Smooth muscle cell (in vitro differentiated cells): ENCODE data around the gene WDR43. TPM values are rescaled to one million over a fixed set of nuclear protein-coding genes. Genes with fewer than 3 reads are reported as not detected.

ENCODE experiments used
- DNase-seq: peaks from one replicate; lab custom pipeline; 2025; ENCODE audit not compliant: unreplicated experiment; lab: John Stamatoyannopoulos, UW
- H2AFZ ChIP-seq: fragments of 200-600 bp; sonication (generic); 2 replicates; pipeline ENCODE4 v1.6.0; 2016; ENCODE audit warnings: antibody characterized with exemption, low read depth, mild to moderate bottlenecking
- H3F3A ChIP-seq: fragments of 200-600 bp; sonication (generic); 2 replicates; pipeline ENCODE4 v1.6.0; 2017; ENCODE audit warnings: antibody characterized with exemption, low read depth
- H3K27ac ChIP-seq: fragments of 200-600 bp; sonication (generic); 2 replicates; pipeline ENCODE4 v1.5.1; 2016; ENCODE audit warnings: low read depth, mild to moderate bottlenecking
- H3K27me3 ChIP-seq: fragments of 200-600 bp; sonication (generic); 2 replicates; pipeline ENCODE4 v1.6.1; 2016; ENCODE audit warnings: low read depth, mild to moderate bottlenecking
- H3K36me3 ChIP-seq: fragments of 200-600 bp; sonication (generic); 2 replicates; pipeline ENCODE4 v1.5.1; 2016; ENCODE audit warnings: low read depth
- H3K4me1 ChIP-seq: fragments of 200-600 bp; sonication (generic); 2 replicates; pipeline ENCODE4 v1.5.1; 2016; ENCODE audit warnings: low read depth
- H3K4me2 ChIP-seq: fragments of 200-600 bp; sonication (generic); 2 replicates; pipeline ENCODE4 v1.6.0; 2016; ENCODE audit warnings: mild to moderate bottlenecking
- H3K4me3 ChIP-seq: fragments of 200-600 bp; sonication (generic); 2 replicates; pipeline ENCODE4 v1.5.1; 2016; ENCODE audit warnings: mild to moderate bottlenecking
- H3K79me2 ChIP-seq: fragments of 200-600 bp; sonication (generic); 2 replicates; pipeline ENCODE4 v1.6.0; 2016; ENCODE audit warnings: low read depth, mild to moderate bottlenecking
- H3K9ac ChIP-seq: fragments of 200-600 bp; sonication (generic); 2 replicates; pipeline ENCODE4 v1.6.0; 2016; ENCODE audit warnings: low read depth
- H3K9me3 ChIP-seq: fragments of 200-600 bp; sonication (generic); replicated peaks from 2 replicates; pipeline ENCODE4 v1.5.1; 2016; ENCODE audit warnings: low read depth
- H4K20me1 ChIP-seq: fragments of 200-600 bp; sonication (generic); 2 replicates; pipeline ENCODE4 v1.6.0; 2016; ENCODE audit warnings: low read depth
- CTCF ChIP-seq: fragments of 200-600 bp; sonication (generic); IDR thresholded peaks from 2 replicates; pipeline ENCODE4 v1.5.1; 2017; ENCODE audit warnings: borderline replicate concordance, mild to moderate bottlenecking, antibody characterized with exemption; ENCODE audit not compliant: insufficient read depth, poor library complexity, severe bottlenecking
- WGBS: methylation state at CpG from one replicate; pipeline ENCODE4 v1.1.7; 2016; ENCODE audit warnings: low lambda C conversion rate; 5-methylcytosine and 5-hydroxymethylcytosine counted together
- polyA plus RNA-seq: library from polyadenylated mRNA; unstranded; fragments of >200 nt; fragmentation: Nextera tagmentation; extraction: Ambion mirVana; gene quantifications from 2 replicates; pipeline ENCODE4 v1.2.1, GENCODE V29; 2016
- total RNA-seq: library from RNA; depleted of rRNA; stranded (reverse); fragments of >200 nt; gene quantifications from 2 replicates; pipeline ENCODE4 v1.2.3, GENCODE V29; 2014

WDR43 gene
- total and polyA plus RNA-seq, 2 experiments from 2014 or later, result 12.5 to 37.8 TPM

- no peak for TF ChIP-seq CTCF
- H3F3A ChIP-seq, result no peaks in the 10 kb centered on the region
These were observed 96.0 kb downstream of the WDR43 start for GRCh38 chr2:28990445-28990844.

GRCh38 chr2:28991021-28991420 lies 96.6 kb downstream of the WDR43 start:
- no peaks in the 10 kb centered on the region for H3K9me3 ChIP-seq
- H3K36me3 ChIP-seq, result no peaks in the 10 kb centered on the region
- no peak for TF ChIP-seq CTCF
- peak overlapping the region; percentile 34 for H3K27ac ChIP-seq
- H3K79me2 ChIP-seq, result no peaks in the 10 kb centered on the region
- H3K27me3 ChIP-seq, result no peaks in the 10 kb centered on the region
- 48% methylated on average over 4 of the region's 4 CpGs for WGBS
- no peak for DNase-seq
- no peak overlapping the region for H3K4me3 ChIP-seq
- no peaks in the 10 kb centered on the region for H3K4me1 ChIP-seq
- H3F3A ChIP-seq, result no peaks in the 10 kb centered on the region
- H3K9ac ChIP-seq, result peak overlapping the region; percentile 9
- no peaks in the 10 kb centered on the region for H4K20me1 ChIP-seq
- H3K4me2 ChIP-seq, result peak overlapping the region; percentile 37
- H2AFZ ChIP-seq, result no peak overlapping the region

More at GRCh38 chr2:28990445-28990844, 96.0 kb downstream of the WDR43 start:
- Histone ChIP-seq H2AFZ (no peak overlapping the region), H3K27ac (no peak overlapping the region), H3K9ac (no peak overlapping the region), H3K36me3 (no peaks in the 10 kb centered on the region), H3K4me2 (no peak overlapping the region), H3K9me3 (no peaks in the 10 kb centered on the region), H4K20me1 (no peaks in the 10 kb centered on the region), H3K4me1 (no peaks in the 10 kb centered on the region), H3K79me2 (no peaks in the 10 kb centered on the region), H3K27me3 (no peaks in the 10 kb centered on the region), H3K4me3 (no peak overlapping the region)
- DNase-seq, result no peak
- 77% methylated on average over 16 of the region's 16 CpGs for WGBS

- no peak for DNase-seq
- no peak for TF ChIP-seq CTCF
- H3K4me2 ChIP-seq, result peak overlapping the region; percentile 37
These were observed 97.0 kb downstream of the WDR43 start for GRCh38 chr2:28991460-28991859.

GRCh38 chr2:28993206-28993960 lies 98.9 kb downstream of the WDR43 start:
- Histone ChIP-seq H3K4me3 (no peak overlapping the region), H3K36me3 (no peaks in the 10 kb centered on the region), H3K27me3 (no peaks in the 10 kb centered on the region), H3K79me2 (no peaks in the 10 kb centered on the region), H3K9me3 (no peaks in the 10 kb centered on the region), H3K9ac (no peak overlapping the region), H3K4me2 (no peak overlapping the region), H3K27ac (no peak overlapping the region), H4K20me1 (no peaks in the 10 kb centered on the region), H2AFZ (no peak overlapping the region), H3F3A (no peaks in the 10 kb centered on the region), H3K4me1 (peaks cover 4% of the 10 kb centered on the region)
- no peak for DNase-seq
- TF ChIP-seq CTCF, result no peak
- WGBS, result 88% methylated on average over 6 of the region's 6 CpGs

More at GRCh38 chr2:28991460-28991859, 97.0 kb downstream of the WDR43 start:
- Histone ChIP-seq H4K20me1 (no peaks in the 10 kb centered on the region), H3K9me3 (no peaks in the 10 kb centered on the region), H3K36me3 (no peaks in the 10 kb centered on the region), H2AFZ (no peak overlapping the region), H3K4me1 (no peaks in the 10 kb centered on the region), H3F3A (no peaks in the 10 kb centered on the region), H3K27me3 (no peaks in the 10 kb centered on the region), H3K4me3 (no peak overlapping the region), H3K27ac (peak overlapping the region; percentile 34), H3K79me2 (no peaks in the 10 kb centered on the region), H3K9ac (peak overlapping the region; percentile 9)
- WGBS, result 46% methylated on average over 9 of the region's 9 CpGs
